ENCODE measurements around the gene PTPRA.

PTPRA gene

DNA sequence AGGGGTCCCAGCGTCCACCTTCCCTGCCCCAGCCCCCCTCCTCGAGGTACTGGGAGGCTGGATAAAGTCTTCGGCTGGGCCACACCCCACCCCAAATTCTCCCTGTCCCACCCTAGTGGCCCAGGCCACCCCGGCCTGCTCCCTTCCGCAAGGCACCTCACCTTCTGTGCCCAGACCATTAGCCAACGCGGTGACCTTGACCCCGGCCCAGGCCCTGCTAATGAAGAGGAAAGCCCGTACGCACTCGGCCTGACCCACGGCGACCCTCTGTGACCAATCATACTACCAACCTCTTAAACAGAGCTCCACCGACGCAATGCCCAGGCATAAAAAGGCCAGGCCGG lies 198.0 kb downstream of the PTPRA start:
- no peak for ATAC-seq
- TF ChIP-seq ISL1 (CRISPR knock-in tag; IDR thresholded peaks at IDR 0.05) (no peak), ESRRG (CRISPR knock-in tag; IDR thresholded peaks at IDR 0.05) (no peak), ZFP30 (CRISPR knock-in tag; IDR thresholded peaks at IDR 0.05) (no peak), ARNTL (CRISPR knock-in tag; IDR thresholded peaks at IDR 0.05; ENCODE audit: borderline replicate concordance, low read depth) (no peak), BACH2 (CRISPR knock-in tag; IDR thresholded peaks at IDR 0.05; ENCODE audit: borderline replicate concordance) (no peak), ZNF565 (CRISPR knock-in tag; conservative IDR thresholded peaks at IDR 0.05; ENCODE audit: low read depth) (no peak)
- TF ChIP-seq, protein P1, sequence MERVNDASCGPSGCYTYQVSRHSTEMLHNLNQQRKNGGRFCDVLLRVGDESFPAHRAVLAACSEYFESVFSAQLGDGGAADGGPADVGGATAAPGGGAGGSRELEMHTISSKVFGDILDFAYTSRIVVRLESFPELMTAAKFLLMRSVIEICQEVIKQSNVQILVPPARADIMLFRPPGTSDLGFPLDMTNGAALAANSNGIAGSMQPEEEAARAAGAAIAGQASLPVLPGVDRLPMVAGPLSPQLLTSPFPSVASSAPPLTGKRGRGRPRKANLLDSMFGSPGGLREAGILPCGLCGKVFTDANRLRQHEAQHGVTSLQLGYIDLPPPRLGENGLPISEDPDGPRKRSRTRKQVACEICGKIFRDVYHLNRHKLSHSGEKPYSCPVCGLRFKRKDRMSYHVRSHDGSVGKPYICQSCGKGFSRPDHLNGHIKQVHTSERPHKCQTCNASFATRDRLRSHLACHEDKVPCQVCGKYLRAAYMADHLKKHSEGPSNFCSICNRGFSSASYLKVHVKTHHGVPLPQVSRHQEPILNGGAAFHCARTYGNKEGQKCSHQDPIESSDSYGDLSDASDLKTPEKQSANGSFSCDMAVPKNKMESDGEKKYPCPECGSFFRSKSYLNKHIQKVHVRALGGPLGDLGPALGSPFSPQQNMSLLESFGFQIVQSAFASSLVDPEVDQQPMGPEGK (CRISPR knock-in tag; IDR thresholded peaks at IDR 0.05; ENCODE audit: borderline replicate concordance): no peak
- TF ChIP-seq, protein P2, sequence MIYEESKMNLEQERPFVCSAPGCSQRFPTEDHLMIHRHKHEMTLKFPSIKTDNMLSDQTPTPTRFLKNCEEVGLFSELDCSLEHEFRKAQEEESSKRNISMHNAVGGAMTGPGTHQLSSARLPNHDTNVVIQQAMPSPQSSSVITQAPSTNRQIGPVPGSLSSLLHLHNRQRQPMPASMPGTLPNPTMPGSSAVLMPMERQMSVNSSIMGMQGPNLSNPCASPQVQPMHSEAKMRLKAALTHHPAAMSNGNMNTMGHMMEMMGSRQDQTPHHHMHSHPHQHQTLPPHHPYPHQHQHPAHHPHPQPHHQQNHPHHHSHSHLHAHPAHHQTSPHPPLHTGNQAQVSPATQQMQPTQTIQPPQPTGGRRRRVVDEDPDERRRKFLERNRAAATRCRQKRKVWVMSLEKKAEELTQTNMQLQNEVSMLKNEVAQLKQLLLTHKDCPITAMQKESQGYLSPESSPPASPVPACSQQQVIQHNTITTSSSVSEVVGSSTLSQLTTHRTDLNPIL (CRISPR knock-in tag; IDR thresholded peaks at IDR 0.05; ENCODE audit: low read depth): no peak

DNA sequence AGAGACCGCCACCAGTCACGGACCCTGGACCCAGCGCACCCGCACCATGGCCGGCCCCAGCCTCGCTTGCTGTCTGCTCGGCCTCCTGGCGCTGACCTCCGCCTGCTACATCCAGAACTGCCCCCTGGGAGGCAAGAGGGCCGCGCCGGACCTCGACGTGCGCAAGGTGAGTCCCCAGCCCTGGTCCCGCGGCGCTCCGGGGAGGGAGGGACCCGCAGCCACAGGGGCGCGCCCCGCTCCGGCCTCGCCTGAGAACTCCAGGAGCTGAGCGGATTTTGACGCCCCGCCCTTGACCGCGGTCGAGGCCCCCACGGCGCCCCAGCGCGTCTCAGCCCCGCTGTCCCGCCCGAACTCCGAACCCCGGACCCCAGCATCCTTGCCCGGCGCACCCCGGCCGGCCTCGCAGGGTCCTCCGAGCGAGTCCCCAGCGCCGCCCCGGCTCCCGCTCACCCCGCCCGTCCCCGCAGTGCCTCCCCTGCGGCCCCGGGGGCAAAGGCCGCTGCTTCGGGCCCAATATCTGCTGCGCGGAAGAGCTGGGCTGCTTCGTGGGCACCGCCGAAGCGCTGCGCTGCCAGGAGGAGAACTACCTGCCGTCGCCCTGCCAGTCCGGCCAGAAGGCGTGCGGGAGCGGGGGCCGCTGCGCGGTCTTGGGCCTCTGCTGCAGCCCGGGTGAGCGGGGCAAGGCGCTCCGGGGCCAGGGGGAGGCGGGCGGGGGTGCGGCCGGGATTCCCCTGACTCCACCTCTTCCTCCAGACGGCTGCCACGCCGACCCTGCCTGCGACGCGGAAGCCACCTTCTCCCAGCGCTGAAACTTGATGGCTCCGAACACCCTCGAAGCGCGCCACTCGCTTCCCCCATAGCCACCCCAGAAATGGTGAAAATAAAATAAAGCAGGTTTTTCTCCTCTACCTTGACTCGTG lies 198.6 kb downstream of the PTPRA start, which contains the start of gene OXT:
OXT (plus strand) TSS at position 11 of the 920 bp plus-strand sequence; CDS start at position 47, 36 bp downstream.
- TF ChIP-seq OSR1 (CRISPR knock-in tag; IDR thresholded peaks at IDR 0.05) (no peak), BACH2 (CRISPR knock-in tag; IDR thresholded peaks at IDR 0.05; ENCODE audit: borderline replicate concordance) (no peak), ZFP30 (CRISPR knock-in tag; IDR thresholded peaks at IDR 0.05) (no peak), SNAI2 (CRISPR knock-in tag; IDR thresholded peaks at IDR 0.05) (no peak), RARB (CRISPR knock-in tag; IDR thresholded peaks at IDR 0.05) (no peak), CSDC2 (CRISPR knock-in tag; IDR thresholded peaks at IDR 0.05) (no peak), ZC3H10 (CRISPR knock-in tag; IDR thresholded peaks at IDR 0.05) (no peak), PPARA (CRISPR knock-in tag; IDR thresholded peaks at IDR 0.05; ENCODE audit: borderline replicate concordance) (no peak), ARNTL (CRISPR knock-in tag; IDR thresholded peaks at IDR 0.05; ENCODE audit: borderline replicate concordance, low read depth) (no peak), GLIS3 (CRISPR knock-in tag; IDR thresholded peaks at IDR 0.05) (no peak), ZFP3 (CRISPR knock-in tag; IDR thresholded peaks at IDR 0.05) (no peak), TOX (CRISPR knock-in tag; IDR thresholded peaks at IDR 0.05; ENCODE audit: borderline replicate concordance) (no peak), ESRRG (CRISPR knock-in tag; IDR thresholded peaks at IDR 0.05) (no peak)
- TF ChIP-seq, protein P3, sequence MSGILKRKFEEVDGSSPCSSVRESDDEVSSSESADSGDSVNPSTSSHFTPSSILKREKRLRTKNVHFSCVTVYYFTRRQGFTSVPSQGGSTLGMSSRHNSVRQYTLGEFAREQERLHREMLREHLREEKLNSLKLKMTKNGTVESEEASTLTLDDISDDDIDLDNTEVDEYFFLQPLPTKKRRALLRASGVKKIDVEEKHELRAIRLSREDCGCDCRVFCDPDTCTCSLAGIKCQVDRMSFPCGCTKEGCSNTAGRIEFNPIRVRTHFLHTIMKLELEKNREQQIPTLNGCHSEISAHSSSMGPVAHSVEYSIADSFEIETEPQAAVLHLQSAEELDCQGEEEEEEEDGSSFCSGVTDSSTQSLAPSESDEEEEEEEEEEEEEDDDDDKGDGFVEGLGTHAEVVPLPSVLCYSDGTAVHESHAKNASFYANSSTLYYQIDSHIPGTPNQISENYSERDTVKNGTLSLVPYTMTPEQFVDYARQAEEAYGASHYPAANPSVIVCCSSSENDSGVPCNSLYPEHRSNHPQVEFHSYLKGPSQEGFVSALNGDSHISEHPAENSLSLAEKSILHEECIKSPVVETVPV (CRISPR knock-in tag; IDR thresholded peaks at IDR 0.05): no peak
- TF ChIP-seq, protein P4, sequence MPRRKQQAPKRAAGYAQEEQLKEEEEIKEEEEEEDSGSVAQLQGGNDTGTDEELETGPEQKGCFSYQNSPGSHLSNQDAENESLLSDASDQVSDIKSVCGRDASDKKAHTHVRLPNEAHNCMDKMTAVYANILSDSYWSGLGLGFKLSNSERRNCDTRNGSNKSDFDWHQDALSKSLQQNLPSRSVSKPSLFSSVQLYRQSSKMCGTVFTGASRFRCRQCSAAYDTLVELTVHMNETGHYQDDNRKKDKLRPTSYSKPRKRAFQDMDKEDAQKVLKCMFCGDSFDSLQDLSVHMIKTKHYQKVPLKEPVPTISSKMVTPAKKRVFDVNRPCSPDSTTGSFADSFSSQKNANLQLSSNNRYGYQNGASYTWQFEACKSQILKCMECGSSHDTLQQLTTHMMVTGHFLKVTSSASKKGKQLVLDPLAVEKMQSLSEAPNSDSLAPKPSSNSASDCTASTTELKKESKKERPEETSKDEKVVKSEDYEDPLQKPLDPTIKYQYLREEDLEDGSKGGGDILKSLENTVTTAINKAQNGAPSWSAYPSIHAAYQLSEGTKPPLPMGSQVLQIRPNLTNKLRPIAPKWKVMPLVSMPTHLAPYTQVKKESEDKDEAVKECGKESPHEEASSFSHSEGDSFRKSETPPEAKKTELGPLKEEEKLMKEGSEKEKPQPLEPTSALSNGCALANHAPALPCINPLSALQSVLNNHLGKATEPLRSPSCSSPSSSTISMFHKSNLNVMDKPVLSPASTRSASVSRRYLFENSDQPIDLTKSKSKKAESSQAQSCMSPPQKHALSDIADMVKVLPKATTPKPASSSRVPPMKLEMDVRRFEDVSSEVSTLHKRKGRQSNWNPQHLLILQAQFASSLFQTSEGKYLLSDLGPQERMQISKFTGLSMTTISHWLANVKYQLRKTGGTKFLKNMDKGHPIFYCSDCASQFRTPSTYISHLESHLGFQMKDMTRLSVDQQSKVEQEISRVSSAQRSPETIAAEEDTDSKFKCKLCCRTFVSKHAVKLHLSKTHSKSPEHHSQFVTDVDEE (CRISPR knock-in tag; IDR thresholded peaks at IDR 0.05): no peak
- TF ChIP-seq, protein P2 (CRISPR knock-in tag; IDR thresholded peaks at IDR 0.05; ENCODE audit: low read depth): no peak
- TF ChIP-seq, protein P5, sequence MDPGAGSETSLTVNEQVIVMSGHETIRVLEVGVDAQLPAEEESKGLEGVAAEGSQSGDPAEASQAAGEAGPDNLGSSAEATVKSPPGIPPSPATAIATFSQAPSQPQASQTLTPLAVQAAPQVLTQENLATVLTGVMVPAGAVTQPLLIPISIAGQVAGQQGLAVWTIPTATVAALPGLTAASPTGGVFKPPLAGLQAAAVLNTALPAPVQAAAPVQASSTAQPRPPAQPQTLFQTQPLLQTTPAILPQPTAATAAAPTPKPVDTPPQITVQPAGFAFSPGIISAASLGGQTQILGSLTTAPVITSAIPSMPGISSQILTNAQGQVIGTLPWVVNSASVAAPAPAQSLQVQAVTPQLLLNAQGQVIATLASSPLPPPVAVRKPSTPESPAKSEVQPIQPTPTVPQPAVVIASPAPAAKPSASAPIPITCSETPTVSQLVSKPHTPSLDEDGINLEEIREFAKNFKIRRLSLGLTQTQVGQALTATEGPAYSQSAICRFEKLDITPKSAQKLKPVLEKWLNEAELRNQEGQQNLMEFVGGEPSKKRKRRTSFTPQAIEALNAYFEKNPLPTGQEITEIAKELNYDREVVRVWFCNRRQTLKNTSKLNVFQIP (CRISPR knock-in tag; IDR thresholded peaks at IDR 0.05; ENCODE audit: borderline replicate concordance, low read depth): no peak
- no peak for ATAC-seq

Data from SK-N-SH treated with all-trans-retinoic acid at 6 μM for 48 hours (cell line).